ENCODE results near the gene GLI1.
"Not testable (repeated sequence)": the region's sequence is repeated elsewhere in the genome, so short reads cannot be mapped to it uniquely, and the experiment has no call there.

GLI1 gene

DNA sequence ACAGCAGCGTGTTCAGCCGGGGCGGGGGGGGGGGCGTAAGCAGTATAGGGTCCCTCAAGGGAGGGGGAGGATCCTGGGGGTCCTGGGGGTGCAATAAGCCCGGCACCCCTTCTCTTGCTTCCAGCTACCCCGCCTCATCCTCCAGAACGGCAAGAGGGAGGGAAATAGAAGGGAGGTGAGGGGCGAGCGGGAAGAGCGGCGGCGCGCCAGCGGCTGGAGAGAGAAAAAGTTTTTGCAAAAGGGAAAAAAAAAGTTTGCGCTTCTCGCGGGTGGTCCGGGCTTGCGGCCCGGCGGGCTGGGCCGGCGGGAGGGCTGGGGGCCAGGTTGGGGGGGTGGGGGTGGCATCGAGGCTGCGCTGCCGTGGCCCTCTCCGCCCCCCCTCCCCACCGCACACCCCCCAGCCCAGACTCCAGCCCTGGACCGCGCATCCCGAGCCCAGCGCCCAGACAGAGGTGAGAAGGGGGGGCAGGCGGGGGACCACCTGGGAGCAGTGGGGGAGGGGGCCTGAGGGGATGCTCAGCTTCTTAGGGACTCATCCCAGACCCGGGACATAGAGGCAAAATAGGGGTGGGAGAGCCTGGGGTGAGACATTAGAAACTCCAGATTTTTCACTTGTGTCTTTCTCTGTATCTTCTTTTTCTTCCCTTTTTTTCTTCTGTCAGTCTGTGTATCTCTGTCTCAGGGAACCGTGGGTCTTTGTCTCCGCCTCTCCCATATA lies at the start of gene GLI1:
TSS of gene GLI1 (plus strand) at position 36 of the 718 bp plus-strand sequence. CDS start 3,907 bp downstream, outside the sequence.
- DNase-seq, result no peak

DNA sequence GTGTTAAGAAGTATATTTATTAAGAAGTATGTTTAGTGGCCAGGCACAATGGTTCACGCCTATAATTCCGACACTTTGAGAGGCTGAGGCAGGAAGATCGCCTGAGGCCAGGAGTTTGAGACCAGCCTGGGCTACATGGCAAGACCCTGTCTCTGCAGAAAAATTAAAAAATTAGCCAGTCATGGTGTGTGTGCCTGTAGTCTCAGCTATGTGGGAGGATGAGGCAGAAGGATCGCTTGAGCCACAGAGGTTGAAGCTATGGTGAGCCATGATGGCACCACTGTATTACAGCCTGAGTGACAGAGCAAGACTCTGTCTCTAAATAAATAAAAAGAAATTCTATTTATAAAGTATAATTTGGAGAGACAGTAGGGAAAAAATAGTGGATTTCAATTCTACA lies 49.1 kb upstream of the GLI1 start:
- DNase-seq, result no peak

- DNase-seq, result not testable (repeated sequence)
Measured at GRCh38 chr12:57414160-57414559, 45.4 kb upstream of the GLI1 start.

DNA sequence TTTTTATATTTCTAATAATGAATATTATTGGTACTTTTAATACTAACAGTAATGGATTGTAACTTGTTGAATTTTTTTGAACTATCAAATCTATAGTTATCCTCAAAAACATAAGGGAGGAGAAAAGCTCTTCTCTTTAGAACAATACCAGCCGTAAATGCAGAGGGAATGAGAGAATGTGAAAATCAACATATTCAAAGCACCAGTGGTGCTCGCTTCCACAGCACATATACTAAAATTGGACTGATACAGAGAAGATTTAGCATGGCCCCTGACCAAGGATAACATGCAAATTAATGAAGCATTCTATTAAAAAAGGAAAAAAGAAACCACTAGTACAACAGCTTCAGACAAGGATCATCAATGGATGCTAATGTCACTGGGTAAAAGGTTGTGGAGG lies 44.5 kb upstream of the GLI1 start:
- DNase-seq, result no peak

- DNase-seq, result no peak
Measured at GRCh38 chr12:57416039-57416996, 43.3 kb upstream of the GLI1 start.

DNA sequence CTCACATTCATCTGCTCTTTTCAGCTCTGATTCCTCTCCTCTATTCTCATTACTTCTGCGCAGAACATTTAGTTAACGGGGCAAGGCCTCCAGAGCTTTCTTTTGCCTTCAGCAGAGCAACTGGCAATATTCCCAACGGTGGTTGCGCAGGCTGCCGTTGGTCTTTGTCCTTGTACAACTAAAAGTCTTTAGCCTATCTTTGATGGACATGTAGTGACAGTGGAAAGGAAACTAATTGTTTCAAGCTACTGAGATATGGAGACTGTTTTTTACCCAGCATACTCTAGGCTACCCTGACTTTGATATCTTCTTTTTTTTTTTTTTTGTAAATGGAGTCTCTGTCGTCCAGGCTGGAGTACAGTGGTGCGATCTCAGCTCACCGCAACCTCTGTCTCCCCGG lies 41.3 kb upstream of the GLI1 start:
- DNase-seq, result no peak

DNA sequence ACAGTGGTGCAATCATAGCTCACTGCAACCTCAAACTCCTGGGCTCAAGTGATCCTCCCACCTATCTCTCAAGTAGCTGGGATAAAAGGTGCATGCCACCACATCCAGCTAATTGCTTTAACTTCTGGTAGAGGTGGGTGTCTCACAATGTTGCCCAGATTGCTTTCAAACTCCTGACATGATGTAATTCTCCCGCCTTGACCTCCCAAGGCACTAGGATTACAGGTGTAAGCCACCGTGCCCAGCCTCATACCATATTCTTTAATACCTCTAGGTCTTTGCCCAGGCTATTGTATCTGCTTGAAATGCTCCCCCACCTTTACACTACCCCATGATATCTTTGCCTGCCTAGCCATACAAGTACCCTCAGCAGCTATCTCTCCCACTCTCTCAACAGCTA lies 40.1 kb upstream of the GLI1 start:
- no peak for DNase-seq

- no peak for DNase-seq
Measured at GRCh38 chr12:57420482-57420881, 39.1 kb upstream of the GLI1 start.

GRCh38 chr12:57426948-57427347 lies 32.6 kb upstream of the GLI1 start:
- DNase-seq, result not testable (repeated sequence)

- DNase-seq, result no peak
Measured at GRCh38 chr12:57428965-57429364, 30.6 kb upstream of the GLI1 start.

DNA sequence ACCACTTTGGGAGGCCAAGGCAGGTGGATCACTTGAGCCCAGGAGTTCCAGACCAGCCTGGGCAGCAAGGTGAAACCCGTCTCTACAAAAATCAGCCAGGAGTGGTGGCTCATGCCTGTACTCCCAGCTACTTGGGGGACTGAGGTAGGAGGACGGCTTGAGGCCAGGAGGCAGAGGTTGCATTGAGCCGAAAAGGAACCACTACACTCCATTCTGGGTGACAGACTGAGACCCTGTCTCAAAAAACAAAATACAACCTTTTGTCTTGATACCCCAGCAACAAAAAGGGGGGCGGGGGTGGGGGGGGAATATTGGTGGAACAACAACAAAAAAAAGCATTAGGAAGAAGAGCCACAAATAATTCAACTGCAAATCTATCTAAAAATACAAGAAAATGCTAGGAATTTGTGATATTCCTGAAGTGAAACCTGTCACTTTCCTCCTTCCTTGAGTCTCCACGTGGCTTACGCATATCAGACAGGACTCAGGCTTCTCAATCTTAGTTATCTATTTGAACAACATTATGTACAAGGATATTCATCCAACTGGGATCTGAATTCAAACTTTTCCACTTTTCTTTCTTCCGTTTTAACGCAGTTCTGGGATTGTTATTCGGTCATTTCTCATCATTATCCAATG lies 30.0 kb upstream of the GLI1 start:
- no peak for DNase-seq

DNA sequence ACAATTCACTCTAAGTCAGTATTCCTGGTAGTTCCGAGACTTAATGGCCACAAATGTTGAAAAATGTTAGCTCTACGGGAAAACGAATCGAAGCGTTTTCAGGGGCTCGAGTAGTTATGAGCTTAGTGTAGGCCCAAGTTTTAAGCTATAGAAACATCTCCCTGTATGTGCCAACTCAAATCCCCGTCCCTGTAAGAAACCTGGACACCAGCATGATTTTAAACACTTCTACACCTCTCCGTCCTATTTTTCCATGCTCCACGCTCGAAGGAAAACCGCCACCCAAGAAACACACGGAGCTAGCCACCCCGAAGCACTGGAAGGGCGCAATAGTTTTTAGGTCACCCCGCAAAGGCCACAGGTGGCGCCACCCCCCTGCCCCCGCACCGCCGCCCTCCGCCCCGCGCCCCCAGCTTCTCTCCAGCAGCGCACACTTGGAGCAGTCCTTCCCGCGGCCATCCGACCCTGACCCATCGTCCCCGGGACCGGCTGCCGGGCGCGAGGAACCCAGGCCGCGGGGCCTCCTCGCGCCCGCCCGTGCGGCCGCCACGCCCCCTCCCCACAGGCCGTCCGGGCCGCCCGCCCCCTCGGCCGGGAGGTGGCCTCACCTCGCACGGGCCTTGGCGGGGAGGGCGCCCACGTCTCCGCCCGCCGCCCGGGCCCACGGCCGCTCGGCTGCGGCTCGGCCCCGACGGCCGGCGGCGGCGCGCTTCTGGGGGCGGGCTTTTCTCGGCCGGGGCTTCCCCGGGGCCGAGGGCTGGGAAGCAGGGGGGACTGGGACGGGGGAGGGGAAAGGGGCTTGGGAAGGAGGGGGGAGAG lies 29.3 kb upstream of the GLI1 start:
- peak; percentile 35 for DNase-seq

DNA sequence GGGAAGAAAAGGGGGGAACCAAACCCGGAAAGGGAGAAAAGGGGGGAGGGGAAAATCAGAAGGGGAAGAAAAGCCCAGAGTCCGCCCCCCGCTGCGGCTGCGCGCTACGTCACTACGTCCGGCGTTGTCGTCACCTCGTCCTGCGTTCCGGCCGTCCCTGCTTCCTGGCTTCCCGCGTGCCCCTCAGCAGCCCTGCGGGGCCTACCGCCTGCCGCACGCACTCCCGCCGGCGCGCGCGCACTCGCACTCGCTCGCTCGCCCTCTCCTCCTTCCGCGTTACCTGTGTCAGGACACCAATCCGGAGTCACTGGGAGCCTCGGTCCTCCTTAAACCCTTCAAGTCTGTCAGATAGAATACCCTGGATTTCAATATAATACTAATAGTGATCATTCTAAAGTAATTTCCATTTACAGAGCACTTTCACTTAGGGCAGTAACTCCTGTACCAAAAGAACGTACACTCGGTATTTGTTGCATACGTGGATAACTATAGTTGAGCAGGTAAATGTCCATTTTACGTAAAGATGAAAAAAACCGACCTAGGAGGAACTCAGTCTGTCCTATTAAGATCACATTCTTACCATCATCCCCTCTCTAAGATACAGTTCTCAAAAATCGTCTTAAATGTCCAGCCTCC lies 28.5 kb upstream of the GLI1 start, which contains the start of gene R3HDM2:
TSS of gene R3HDM2 (minus strand) at position 113 of the 636 bp plus-strand sequence. CDS start 120,615 bp downstream, outside the sequence.
- peak; percentile 94 for DNase-seq

DNA sequence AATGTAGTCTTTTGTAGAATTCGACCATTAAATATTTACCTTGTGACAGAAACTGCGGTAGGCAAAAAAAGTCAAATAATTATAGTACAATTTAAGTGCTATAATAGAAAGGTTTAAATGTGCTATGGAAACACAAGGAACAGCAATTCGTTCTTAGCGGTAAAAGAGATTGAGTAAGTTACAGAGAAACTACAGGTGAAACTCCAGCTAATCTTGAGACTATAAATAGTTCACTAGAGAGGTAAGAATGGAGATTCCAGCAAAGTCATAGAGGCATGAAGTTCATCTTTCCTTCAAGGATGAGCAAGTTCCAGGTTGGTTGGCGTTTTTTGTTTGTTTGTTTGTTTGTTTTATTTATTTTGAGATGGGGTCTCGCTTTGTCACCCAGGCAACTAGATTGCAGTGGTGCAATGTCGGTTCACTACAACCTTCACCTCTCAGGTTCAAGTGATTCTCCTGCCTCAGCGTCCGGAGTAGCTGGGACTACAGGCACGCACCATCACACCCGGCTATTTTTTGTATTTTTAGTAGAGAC lies 27.9 kb upstream of the GLI1 start:
- no peak for DNase-seq

GRCh38 chr12:57433370-57433769 lies 26.2 kb upstream of the GLI1 start:
- no peak for DNase-seq

- no peak for DNase-seq
Measured at GRCh38 chr12:57434517-57435223, 24.9 kb upstream of the GLI1 start, which contains the start of gene INHBC. Gene INHBC, plus strand, starts transcription at chr12:57434784. Its CDS starts 103 bp downstream, at chr12:57434887.

DNA sequence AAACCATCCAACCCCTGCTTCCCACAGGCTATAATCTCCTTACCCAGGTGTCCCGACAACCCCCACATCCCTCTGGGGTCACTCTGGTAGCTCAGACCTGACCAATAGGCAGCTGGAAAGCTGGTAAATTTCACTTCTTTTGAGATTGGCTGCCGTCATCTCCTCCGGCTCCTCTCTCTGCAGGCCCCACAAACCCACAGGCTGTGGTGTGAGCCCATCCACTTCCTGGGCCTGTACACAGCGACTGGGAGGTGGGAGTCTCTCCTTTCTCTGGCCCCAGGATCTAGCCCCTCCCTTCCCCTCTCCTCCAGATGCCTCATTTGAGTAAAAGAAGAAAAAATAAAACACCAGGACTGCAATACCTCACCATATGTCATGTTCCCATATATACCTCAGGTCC lies 24.3 kb upstream of the GLI1 start:
- peak; percentile 64 for DNase-seq

GRCh38 chr12:57438400-57438799 lies 21.2 kb upstream of the GLI1 start:
- no peak for DNase-seq

- DNase-seq, result no peak
Measured at GRCh38 chr12:57439762-57440266, 19.8 kb upstream of the GLI1 start.

- not testable (repeated sequence) for DNase-seq
Measured at GRCh38 chr12:57441393-57441792, 18.2 kb upstream of the GLI1 start.
